ENCODE data around the gene IGSF21. TPM values are rescaled to one million over a fixed set of nuclear protein-coding genes. Genes with fewer than 3 reads are reported as not detected.

The IGSF21 gene
- total RNA-seq, 1 experiment from 2014 or later, result 5.2 TPM

- H3K27me3 Mint-ChIP-seq (ENCODE audit: low read depth), result peaks cover 2% of the 10 kb centered on the region; the same call in 1 of the 2 replicates
- no peak overlapping the region for H2BK15ac ChIP-seq (ENCODE audit: low read depth, low read length)
These were observed 70.5 kb downstream of the IGSF21 start for GRCh38 chr1:18178111-18178510.

More at GRCh38 chr1:18178111-18178510, 70.5 kb downstream of the IGSF21 start:
- no peaks in the 10 kb centered on the region for H3K23me2 ChIP-seq (ENCODE audit: insufficient read length, low read depth, low read length, poor library complexity, severe bottlenecking)
- H3K79me2 ChIP-seq (ENCODE audit: insufficient read depth, low read length), result no peaks in the 10 kb centered on the region
- Mint-ChIP-seq H3K27ac (no peak overlapping the region), H3K9me3 (no peaks in the 10 kb centered on the region), H3K4me1 (peaks cover 48 to 50% of the 10 kb centered on the region in 2 experiments), H3K36me3 (ENCODE audit: insufficient read depth in 1 of 3, low read depth in 3 of 3) (no peaks in the 10 kb centered on the region), H3K4me3 (no peak overlapping the region)
- no peak overlapping the region for H3K9ac ChIP-seq (ENCODE audit: extremely low read depth, insufficient read length, low read length)
- H2BK20ac ChIP-seq (ENCODE audit: low read depth, low read length, poor library complexity, severe bottlenecking), result no peak overlapping the region
- no peaks in the 10 kb centered on the region for H3K9me3 ChIP-seq (ENCODE audit: control insufficient read depth, low read depth, low read length)
- H2AK5ac ChIP-seq (ENCODE audit: insufficient read length, low read length), result no peak overlapping the region
- no peak overlapping the region for H2BK5ac ChIP-seq (ENCODE audit: insufficient read length, low read length)
- DNase-seq, result no peak
- H4K20me1 ChIP-seq (ENCODE audit: control insufficient read depth, insufficient read depth, insufficient read length), result no peaks in the 10 kb centered on the region
- no peak overlapping the region for H3K23ac ChIP-seq (ENCODE audit: insufficient read length, low read depth, low read length)
- no peak overlapping the region for H3K4me2 ChIP-seq (ENCODE audit: insufficient read depth, insufficient read length, low read length)
- no peak overlapping the region for H2AFZ ChIP-seq (ENCODE audit: low read length)
- no peak overlapping the region for H3T11ph ChIP-seq (ENCODE audit: low read length)
- H2BK12ac ChIP-seq (ENCODE audit: insufficient read length, low read depth, low read length), result no peak overlapping the region
- no peak for TF ChIP-seq CTCF (conservative IDR thresholded peaks at IDR 0.05)
- no peak overlapping the region for H4K5ac ChIP-seq (ENCODE audit: insufficient read length, low read depth, low read length)
- no peak overlapping the region for H3K27ac ChIP-seq (ENCODE audit: insufficient read length, low read depth, low read length)
- H3K4ac ChIP-seq (ENCODE audit: low read depth, low read length), result no peak overlapping the region
- H3K79me1 ChIP-seq (ENCODE audit: insufficient read depth, low read depth, low read length, poor library complexity, severe bottlenecking), result no peaks in the 10 kb centered on the region
- no peak overlapping the region for H2BK120ac ChIP-seq (ENCODE audit: low read depth, low read length, poor library complexity, severe bottlenecking)
- no peak overlapping the region for H3K18ac ChIP-seq (ENCODE audit: insufficient read length, low read depth, low read length)
- H3K27me3 ChIP-seq (ENCODE audit: insufficient read depth, low read length), result no peaks in the 10 kb centered on the region
- H3K14ac ChIP-seq (ENCODE audit: insufficient read depth, low read length), result no peak overlapping the region
- peaks cover 21% of the 10 kb centered on the region; the same call in 1 of the 2 replicates for H3K4me1 ChIP-seq (ENCODE audit: insufficient read depth, low read length)
- no CpG with 5 or more reads among the region's 8 CpGs for WGBS (ENCODE audit: extremely low coverage, insufficient read length, low lambda C conversion rate)
- H4K8ac ChIP-seq (replicated peaks; ENCODE audit: insufficient read length, low read depth, low read length), result no peak overlapping the region
- no peak overlapping the region for H4K91ac ChIP-seq (ENCODE audit: insufficient read length, low read depth, low read length)
- no peak overlapping the region for H3K56ac ChIP-seq (ENCODE audit: insufficient read length, low read depth, low read length)

Measured in H9 (cell line).